Fibroblast of villous mesenchyme (primary cell): ENCODE data around the gene USP17L26. TPM values are rescaled to one million over a fixed set of nuclear protein-coding genes. Genes with fewer than 3 reads are reported as not detected.

Experiments used
- DNase-seq: peaks from one replicate; pipeline ENCODE4 v3.0.0-alpha.2; 2010; ENCODE audit warnings: low read depth
- H3K4me3 ChIP-seq: 2 replicates; pipeline ENCODE4 v1.5.1; 2011; ENCODE audit warnings: low read depth, mild to moderate bottlenecking, low read length
- total RNA-seq: library from RNA; depleted of rRNA; stranded (reverse); fragments of >200 nt; gene quantifications from 2 replicates; pipeline ENCODE4 v1.2.3, GENCODE V29; 2012
- TF ChIP-seq, protein P1 (sequence below): IDR thresholded peaks from 2 replicates; pipeline ENCODE4 v1.5.1; 2012; ENCODE audit warnings: low read depth, mild to moderate bottlenecking, low read length; ENCODE audit not compliant: insufficient read depth

Gene USP17L26
- total RNA-seq, 1 donor, result not detected

DNA sequence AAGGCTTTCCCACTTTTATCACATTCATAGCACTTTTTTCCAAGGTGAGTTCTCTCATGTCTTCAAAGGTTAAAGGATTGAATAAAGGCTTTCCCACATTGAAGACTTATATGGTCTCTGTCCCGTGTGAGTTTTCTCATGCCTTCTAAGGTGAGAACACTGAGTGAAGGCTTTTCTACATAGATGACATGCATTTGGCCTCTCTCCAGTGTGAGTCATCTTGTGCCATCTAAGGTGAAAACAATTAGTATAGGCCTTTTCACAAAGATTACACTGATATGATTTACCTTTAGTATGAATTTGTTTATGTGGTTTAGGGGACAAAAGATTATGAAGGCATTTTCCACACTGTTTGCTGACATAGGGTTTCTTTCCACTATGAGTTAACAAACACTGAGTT lies 49.7 kb downstream of the USP17L26 start:
- TF ChIP-seq, protein P1, sequence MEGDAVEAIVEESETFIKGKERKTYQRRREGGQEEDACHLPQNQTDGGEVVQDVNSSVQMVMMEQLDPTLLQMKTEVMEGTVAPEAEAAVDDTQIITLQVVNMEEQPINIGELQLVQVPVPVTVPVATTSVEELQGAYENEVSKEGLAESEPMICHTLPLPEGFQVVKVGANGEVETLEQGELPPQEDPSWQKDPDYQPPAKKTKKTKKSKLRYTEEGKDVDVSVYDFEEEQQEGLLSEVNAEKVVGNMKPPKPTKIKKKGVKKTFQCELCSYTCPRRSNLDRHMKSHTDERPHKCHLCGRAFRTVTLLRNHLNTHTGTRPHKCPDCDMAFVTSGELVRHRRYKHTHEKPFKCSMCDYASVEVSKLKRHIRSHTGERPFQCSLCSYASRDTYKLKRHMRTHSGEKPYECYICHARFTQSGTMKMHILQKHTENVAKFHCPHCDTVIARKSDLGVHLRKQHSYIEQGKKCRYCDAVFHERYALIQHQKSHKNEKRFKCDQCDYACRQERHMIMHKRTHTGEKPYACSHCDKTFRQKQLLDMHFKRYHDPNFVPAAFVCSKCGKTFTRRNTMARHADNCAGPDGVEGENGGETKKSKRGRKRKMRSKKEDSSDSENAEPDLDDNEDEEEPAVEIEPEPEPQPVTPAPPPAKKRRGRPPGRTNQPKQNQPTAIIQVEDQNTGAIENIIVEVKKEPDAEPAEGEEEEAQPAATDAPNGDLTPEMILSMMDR, result no peak
- DNase-seq, result no peak
- no peak overlapping the region for H3K4me3 ChIP-seq

Other genes with a start within 250 kb of the USP17L26 start
- gene FAM90A26, start 164.2 kb upstream of the USP17L26 start, total RNA-seq, result not detected in 2 replicates
- gene USP17L10, start 124.0 kb upstream of the USP17L26 start, total RNA-seq, result not detected in 2 replicates
- not detected in 2 replicates for gene USP17L11, start 119.3 kb upstream of the USP17L26 start, total RNA-seq
- gene USP17L12, start 114.5 kb upstream of the USP17L26 start, total RNA-seq, result not detected in 2 replicates
- not detected in 2 replicates for gene USP17L13, start 109.8 kb upstream of the USP17L26 start, total RNA-seq
- not detected in 2 replicates for gene USP17L15, start 100.3 kb upstream of the USP17L26 start, total RNA-seq
- gene USP17L17, start 90.8 kb upstream of the USP17L26 start, total RNA-seq, result not detected in 2 replicates
- gene USP17L18, start 86.0 kb upstream of the USP17L26 start, total RNA-seq, result not detected in 2 replicates
- gene USP17L19, start 81.3 kb upstream of the USP17L26 start, total RNA-seq, result not detected in 2 replicates
- gene USP17L20, start 76.5 kb upstream of the USP17L26 start, total RNA-seq, result not detected in 2 replicates
- not detected in 2 replicates for gene USP17L21, start 71.8 kb upstream of the USP17L26 start, total RNA-seq
- gene USP17L22, start 67.0 kb upstream of the USP17L26 start, total RNA-seq, result not detected in 2 replicates
- gene USP17L24, start 9.5 kb upstream of the USP17L26 start, total RNA-seq, result not detected in 2 replicates
- gene USP17L25, start 4.7 kb upstream of the USP17L26 start, total RNA-seq, result not detected in 2 replicates
- not detected in 2 replicates for gene USP17L5, start 4.7 kb downstream of the USP17L26 start, total RNA-seq
- not detected in 2 replicates for gene USP17L27, start 9.5 kb downstream of the USP17L26 start, total RNA-seq
- not detected in 2 replicates for gene USP17L28, start 14.2 kb downstream of the USP17L26 start, total RNA-seq
- not detected in 2 replicates for gene USP17L29, start 19.0 kb downstream of the USP17L26 start, total RNA-seq
- gene USP17L30, start 28.5 kb downstream of the USP17L26 start, total RNA-seq, result not detected in 2 replicates
- gene DEFB131A, start 109.8 kb downstream of the USP17L26 start, total RNA-seq, result not detected in 2 replicates